Thyroid gland (tissue), 4 donors: ENCODE measurements around the gene CISTR.

Experiments used
- POLR2A ChIP-seq, 2 donors: fragments of 450-650 bp; IDR thresholded peaks; one replicate each; pipeline ENCODE4 v1.6.1; 2017; ENCODE audit warnings: antibody characterized with exemption in 2 of 2, mild to moderate bottlenecking in 2 of 2, moderate library complexity in 1 of 2
- TF ChIP-seq, protein P1 (sequence below), 6 experiments: fragments of 200-600 bp in 3 of 6; fragments of 450-650 bp in 3 of 6; sonication (generic) in 3 of 6; IDR thresholded peaks; one replicate each; pipeline ENCODE4 v1.5.1; 2016 to 2019; ENCODE audit warnings: antibody characterized with exemption in 6 of 6, mild to moderate bottlenecking in 2 of 6, inconsistent platforms in 1 of 6, moderate library complexity in 1 of 6

DNA sequence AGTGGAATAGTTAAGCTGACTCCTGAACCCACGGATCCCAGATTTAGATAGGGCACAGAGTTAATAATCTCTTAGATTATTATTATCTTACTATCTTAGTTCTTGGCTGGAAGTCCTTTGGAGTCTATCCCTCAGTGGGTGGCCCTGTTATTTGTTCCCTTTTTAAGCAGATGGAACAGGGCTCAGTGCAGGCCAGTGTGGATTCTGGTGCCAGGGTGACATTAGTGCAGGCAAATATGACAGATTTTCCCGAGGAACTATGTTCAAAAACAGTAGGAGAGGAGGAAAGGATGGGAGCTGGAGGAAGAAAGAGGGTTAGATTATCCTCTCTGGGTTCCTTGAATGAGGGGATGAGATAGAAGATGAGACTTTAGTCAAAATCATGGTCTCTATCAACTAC, 41.4 kb upstream of the CISTR start:
- TF ChIP-seq, protein P1, sequence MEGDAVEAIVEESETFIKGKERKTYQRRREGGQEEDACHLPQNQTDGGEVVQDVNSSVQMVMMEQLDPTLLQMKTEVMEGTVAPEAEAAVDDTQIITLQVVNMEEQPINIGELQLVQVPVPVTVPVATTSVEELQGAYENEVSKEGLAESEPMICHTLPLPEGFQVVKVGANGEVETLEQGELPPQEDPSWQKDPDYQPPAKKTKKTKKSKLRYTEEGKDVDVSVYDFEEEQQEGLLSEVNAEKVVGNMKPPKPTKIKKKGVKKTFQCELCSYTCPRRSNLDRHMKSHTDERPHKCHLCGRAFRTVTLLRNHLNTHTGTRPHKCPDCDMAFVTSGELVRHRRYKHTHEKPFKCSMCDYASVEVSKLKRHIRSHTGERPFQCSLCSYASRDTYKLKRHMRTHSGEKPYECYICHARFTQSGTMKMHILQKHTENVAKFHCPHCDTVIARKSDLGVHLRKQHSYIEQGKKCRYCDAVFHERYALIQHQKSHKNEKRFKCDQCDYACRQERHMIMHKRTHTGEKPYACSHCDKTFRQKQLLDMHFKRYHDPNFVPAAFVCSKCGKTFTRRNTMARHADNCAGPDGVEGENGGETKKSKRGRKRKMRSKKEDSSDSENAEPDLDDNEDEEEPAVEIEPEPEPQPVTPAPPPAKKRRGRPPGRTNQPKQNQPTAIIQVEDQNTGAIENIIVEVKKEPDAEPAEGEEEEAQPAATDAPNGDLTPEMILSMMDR (IDR thresholded peaks at IDR 0.05) = no peak
- no peak for TF ChIP-seq POLR2A (IDR thresholded peaks at IDR 0.05)
